Neural cell (in vitro differentiated cells): Measurements from ENCODE around the gene SMIM9.

ENCODE experiments used
- CTCF ChIP-seq: fragments of 450-650 bp; IDR thresholded peaks from 2 replicates; pipeline ENCODE4 v1.5.1; 2014; ENCODE audit warnings: antibody characterized with exemption, mild to moderate bottlenecking, moderate library complexity; ENCODE audit not compliant: poor library complexity, severe bottlenecking
- EP300 ChIP-seq: fragments of 450-650 bp; conservative IDR thresholded peaks from 2 replicates; pipeline ENCODE4 v1.6.1; 2014; ENCODE audit warnings: antibody characterized with exemption, mild to moderate bottlenecking, moderate library complexity; ENCODE audit not compliant: poor library complexity, severe bottlenecking
- EZH2 ChIP-seq: fragments of 200-600, 300-800 bp; shearing (Covaris generic), sonication (generic); IDR thresholded peaks from 2 replicates; pipeline ENCODE4 v1.6.1; 2014; ENCODE audit warnings: antibody characterized with exemption, low read length, borderline replicate concordance, mild to moderate bottlenecking; ENCODE audit not compliant: insufficient read depth, poor library complexity, severe bottlenecking
- POLR2AphosphoS5 ChIP-seq: IDR thresholded peaks from 2 replicates; pipeline ENCODE4 v1.6.1; 2012
- RAD21 ChIP-seq: fragments of 450-650 bp; conservative IDR thresholded peaks from 2 replicates; pipeline ENCODE4 v1.6.1; 2014; ENCODE audit warnings: antibody characterized with exemption, mild to moderate bottlenecking, moderate library complexity
- REST ChIP-seq: IDR thresholded peaks from 2 replicates; pipeline ENCODE4 v1.6.1; 2012; ENCODE audit warnings: borderline replicate concordance
- SMC3 ChIP-seq: fragments of 450-650 bp; conservative IDR thresholded peaks from 2 replicates; pipeline ENCODE4 v1.6.1; 2014; ENCODE audit warnings: antibody characterized with exemption, mild to moderate bottlenecking, moderate library complexity; ENCODE audit not compliant: poor library complexity
- TAF1 ChIP-seq: IDR thresholded peaks from 2 replicates; pipeline ENCODE4 v1.6.1; 2012; ENCODE audit warnings: low read depth

GRCh38 chrX:154819771-154820341, 14.6 kb downstream of the SMIM9 start:
- TF ChIP-seq CTCF (no peak), SMC3 (no peak), REST (no peak), EZH2 (no peak), TAF1 (no peak), POLR2AphosphoS5 (no peak), RAD21 (no peak), EP300 (no peak)
